Transverse colon (tissue), 4 donors: Measurements from ENCODE around the gene DLGAP1. TPM values are rescaled to one million over a fixed set of nuclear protein-coding genes. Genes with fewer than 3 reads are reported as not detected.

Source experiments
- DNase-seq: peaks from one replicate; pipeline ENCODE4 v3.0.0-alpha.2; 2019
- H3K27ac ChIP-seq, 4 donors: fragments of 200-600 bp; sonication (generic); 2 replicates each; pipeline ENCODE4 v1.5.1; 2016 to 2018; ENCODE audit warnings: inconsistent platforms in 4 of 4
- H3K27me3 ChIP-seq: fragments of 200-600 bp; sonication (generic); 2 replicates; pipeline ENCODE4 v1.5.1; 2017; ENCODE audit warnings: inconsistent platforms
- H3K36me3 ChIP-seq, 4 donors: fragments of 200-600 bp; sonication (generic); 2 replicates each; pipeline ENCODE4 v1.5.1; 2017 to 2019; ENCODE audit warnings: inconsistent platforms in 4 of 4
- H3K4me1 ChIP-seq, 4 donors: fragments of 200-600 bp; sonication (generic); 2 replicates each; pipeline ENCODE4 v1.5.1; 2017 to 2020; ENCODE audit warnings: inconsistent platforms in 4 of 4
- H3K4me3 ChIP-seq, 4 donors: fragments of 200-600 bp; sonication (generic); 1 replicate in 1 of 4; 2 replicates in 3 of 4; pipeline versions ENCODE4 v1.5.1 to v1.6.1; 2017 to 2019; ENCODE audit warnings: inconsistent platforms in 4 of 4
- H3K9me3 ChIP-seq, 2 donors: fragments of 200-600 bp; sonication (generic); 2 replicates each; pipeline ENCODE4 v1.5.1; 2017 to 2019; ENCODE audit warnings: inconsistent platforms in 2 of 2
- EP300 ChIP-seq: sonication (generic); formaldehyde crosslinking; IDR thresholded peaks from one replicate; pipeline ENCODE4 v1.6.1; 2017; ENCODE audit warnings: antibody characterized with exemption, low read depth
- POLR2A ChIP-seq: fragments of 450-650 bp; IDR thresholded peaks from one replicate; pipeline ENCODE4 v1.6.1; 2016; ENCODE audit warnings: antibody characterized with exemption, mild to moderate bottlenecking, moderate library complexity
- POLR2AphosphoS5 ChIP-seq, 3 donors: sonication (generic); formaldehyde crosslinking; IDR thresholded peaks; one replicate each; pipeline ENCODE4 v1.6.1; 2016; ENCODE audit warnings: antibody characterized with exemption in 3 of 3
- WGBS, 2 donors: methylation state at CpG; one replicate each; pipeline ENCODE4 v1.1.5; 2018; ENCODE audit warnings: low coverage in 1 of 2; 5-methylcytosine and 5-hydroxymethylcytosine counted together
- in situ Hi-C, 4 donors: fragments of 200-750 bp; cut with MboI; loops; one replicate each; pipeline versions ENCODE4 v1.15.0 to v1.15.1; 2017; ENCODE audit warnings: low sequenced_read_pairs in 3 of 4, low pct_ligation_motif_present in 1 of 4, low pct_unique_long_range_greater_than_20kb in 1 of 4
- intact Hi-C: fragments of 100-400 bp; cut with DNase I; formaldehyde crosslinking; loops from one replicate; pipeline ENCODE4 v1.15.1; 2023; ENCODE audit warnings: low total_unique reads
- total RNA-seq, 4 donors: library from RNA; depleted of rRNA; stranded (reverse); fragments of >200 nt; gene quantifications; one replicate each; pipeline ENCODE4 v1.1.0, GENCODE V29; 2016
- TF ChIP-seq, protein P1 (sequence below), 5 experiments: fragments of 200-600 bp in 3 of 5; fragments of 450-650 bp in 2 of 5; sonication (generic) in 3 of 5; IDR thresholded peaks; 1 replicate in 2 of 5; 2 replicates in 3 of 5; pipeline ENCODE4 v1.5.1; 2016 to 2017; ENCODE audit warnings: antibody characterized with exemption in 5 of 5, inconsistent platforms in 3 of 5, mild to moderate bottlenecking in 2 of 5, moderate library complexity in 1 of 5

DLGAP1 gene
- total RNA-seq, 4 donors from 2014 or later = 2.7 to 7.2 (median 3.3) TPM

DNA sequence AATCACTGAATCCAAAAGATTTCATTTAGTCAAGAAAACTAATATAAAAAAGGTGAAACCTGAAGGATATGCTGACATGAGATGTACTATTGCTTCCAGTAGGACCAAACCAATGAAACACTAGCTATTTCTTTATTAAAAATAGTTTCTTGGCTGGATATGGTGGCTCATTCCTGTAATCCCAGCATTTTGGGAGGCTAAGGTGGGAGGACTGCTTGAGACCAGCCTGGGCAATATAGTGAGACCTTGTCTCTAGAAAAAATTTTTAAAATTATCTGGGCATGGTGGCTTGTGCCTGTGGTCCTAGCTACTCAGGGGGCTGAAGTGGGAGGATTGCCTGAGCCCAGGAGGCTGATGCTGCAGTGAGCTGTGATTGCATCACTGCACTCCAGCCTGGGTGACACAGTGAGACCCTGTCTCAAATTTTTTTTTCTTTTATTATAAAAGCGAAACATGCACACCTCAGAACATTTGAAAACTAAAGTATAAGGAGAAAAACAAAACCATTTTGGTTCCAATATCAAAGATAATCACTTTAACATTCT is 738.9 kb downstream of the DLGAP1 start:
- WGBS, 2 donors = 83 to 100% methylated on average over 1 of the region's 1 CpG
- in situ Hi-C loops = no loop called here

DNA sequence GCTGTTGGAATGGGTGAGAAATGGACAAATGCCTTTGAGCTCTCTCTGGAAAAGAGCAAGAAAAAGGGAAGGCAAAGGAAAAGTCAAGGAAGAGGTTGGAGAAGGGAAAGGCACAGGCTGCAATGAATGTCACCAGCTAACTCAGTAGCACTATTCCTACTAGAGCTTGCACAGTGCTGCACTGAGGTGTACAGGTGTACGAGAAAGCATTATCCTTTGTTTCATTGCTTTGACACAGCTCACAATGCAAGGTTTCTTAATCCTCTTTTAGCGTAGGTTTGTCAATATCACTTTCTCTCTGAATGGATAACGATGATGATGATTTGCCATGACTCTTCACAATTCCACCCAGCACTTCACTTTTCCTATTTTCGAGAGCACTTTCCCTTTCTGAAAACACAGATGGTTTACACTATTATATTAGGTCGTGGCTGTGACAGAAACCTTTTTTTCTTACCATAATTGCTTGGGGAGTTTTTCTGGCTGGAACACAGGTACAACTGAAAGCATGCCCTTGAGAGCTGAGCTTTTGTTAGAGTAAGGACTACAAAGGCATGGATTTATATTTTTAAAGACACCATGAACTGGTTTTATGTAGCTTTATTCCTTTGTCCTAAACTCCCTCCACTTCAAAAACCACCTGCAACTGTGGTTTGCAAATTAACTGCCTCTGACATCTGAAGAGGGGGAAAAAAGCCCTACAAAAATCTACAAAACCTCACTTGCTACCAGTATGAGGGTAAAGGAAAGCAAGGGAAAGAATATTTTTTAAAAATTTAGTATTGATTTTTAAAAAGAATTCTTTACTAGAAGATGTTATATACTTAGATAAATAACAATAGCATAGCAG is 739.7 kb downstream of the DLGAP1 start:
- intact Hi-C loops = no loop called here
- H3K4me3 ChIP-seq = no peak overlapping the region
- no peaks in the 10 kb centered on the region for H3K27me3 ChIP-seq
- peaks cover 4 to 21% (median 7%) of the 10 kb centered on the region in 4 donors for H3K4me1 ChIP-seq
- DNase-seq = no peak
- in situ Hi-C loops = no loop called here
- TF ChIP-seq, protein P1, sequence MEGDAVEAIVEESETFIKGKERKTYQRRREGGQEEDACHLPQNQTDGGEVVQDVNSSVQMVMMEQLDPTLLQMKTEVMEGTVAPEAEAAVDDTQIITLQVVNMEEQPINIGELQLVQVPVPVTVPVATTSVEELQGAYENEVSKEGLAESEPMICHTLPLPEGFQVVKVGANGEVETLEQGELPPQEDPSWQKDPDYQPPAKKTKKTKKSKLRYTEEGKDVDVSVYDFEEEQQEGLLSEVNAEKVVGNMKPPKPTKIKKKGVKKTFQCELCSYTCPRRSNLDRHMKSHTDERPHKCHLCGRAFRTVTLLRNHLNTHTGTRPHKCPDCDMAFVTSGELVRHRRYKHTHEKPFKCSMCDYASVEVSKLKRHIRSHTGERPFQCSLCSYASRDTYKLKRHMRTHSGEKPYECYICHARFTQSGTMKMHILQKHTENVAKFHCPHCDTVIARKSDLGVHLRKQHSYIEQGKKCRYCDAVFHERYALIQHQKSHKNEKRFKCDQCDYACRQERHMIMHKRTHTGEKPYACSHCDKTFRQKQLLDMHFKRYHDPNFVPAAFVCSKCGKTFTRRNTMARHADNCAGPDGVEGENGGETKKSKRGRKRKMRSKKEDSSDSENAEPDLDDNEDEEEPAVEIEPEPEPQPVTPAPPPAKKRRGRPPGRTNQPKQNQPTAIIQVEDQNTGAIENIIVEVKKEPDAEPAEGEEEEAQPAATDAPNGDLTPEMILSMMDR (IDR thresholded peaks at IDR 0.05) = no peak
- TF ChIP-seq POLR2A (no peak), EP300 (no peak), POLR2AphosphoS5 (IDR thresholded peaks at IDR 0.05) (no peak)
- no peaks in the 10 kb centered on the region for H3K36me3 ChIP-seq
- no peaks in the 10 kb centered on the region for H3K9me3 ChIP-seq
- no peak overlapping the region for H3K27ac ChIP-seq
- WGBS, 2 donors = 42 to 43% methylated on average over 5 of the region's 5 CpGs

More for the DNA sequence above, 738.9 kb downstream of the DLGAP1 start:
- peaks cover 3 to 23% (median 5%) of the 10 kb centered on the region in 4 donors for H3K4me1 ChIP-seq
- no peaks in the 10 kb centered on the region for H3K36me3 ChIP-seq
- no peak overlapping the region for H3K27ac ChIP-seq
- TF ChIP-seq POLR2A (no peak), POLR2AphosphoS5 (IDR thresholded peaks at IDR 0.05) (no peak), EP300 (no peak)
- TF ChIP-seq, protein P1 (IDR thresholded peaks at IDR 0.05) = no peak
- DNase-seq = no peak
- H3K4me3 ChIP-seq = no peak overlapping the region
- intact Hi-C loops = no loop called here
- H3K9me3 ChIP-seq = no peaks in the 10 kb centered on the region
- H3K27me3 ChIP-seq = no peaks in the 10 kb centered on the region

DNA sequence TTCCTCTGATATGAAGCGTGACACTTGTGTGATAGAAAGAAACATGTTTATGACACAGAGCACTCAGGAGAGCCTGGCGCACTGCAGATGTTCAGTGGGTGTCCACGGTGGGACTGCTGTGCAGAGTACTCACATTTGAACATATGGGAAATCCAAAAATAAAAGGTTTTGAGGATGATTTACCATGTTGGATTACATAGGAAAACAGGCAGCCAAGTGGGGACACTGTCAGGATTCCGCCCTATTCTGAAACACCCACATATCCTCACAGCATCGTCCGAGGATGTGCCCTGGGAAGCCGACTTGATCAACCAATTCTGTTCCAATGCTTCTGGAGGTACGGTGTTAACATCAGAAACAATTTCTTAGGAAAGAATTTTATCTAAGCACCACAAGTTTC is 741.4 kb downstream of the DLGAP1 start:
- H3K27ac ChIP-seq = no peak overlapping the region
- no peak for DNase-seq
- H3K9me3 ChIP-seq = no peaks in the 10 kb centered on the region
- H3K4me3 ChIP-seq = no peak overlapping the region
- no peaks in the 10 kb centered on the region for H3K27me3 ChIP-seq
- TF ChIP-seq EP300 (no peak), POLR2AphosphoS5 (IDR thresholded peaks at IDR 0.05) (no peak), POLR2A (no peak)
- TF ChIP-seq, protein P1 (IDR thresholded peaks at IDR 0.05) = no peak
- no peaks in the 10 kb centered on the region for H3K36me3 ChIP-seq
- WGBS, 2 donors = 89 to 92% methylated on average over 8 of the region's 8 CpGs
- in situ Hi-C loops (no loop called here), intact Hi-C loops (no loop called here)
- peaks cover 4 to 35% (median 10%) of the 10 kb centered on the region in 4 donors for H3K4me1 ChIP-seq

DNA sequence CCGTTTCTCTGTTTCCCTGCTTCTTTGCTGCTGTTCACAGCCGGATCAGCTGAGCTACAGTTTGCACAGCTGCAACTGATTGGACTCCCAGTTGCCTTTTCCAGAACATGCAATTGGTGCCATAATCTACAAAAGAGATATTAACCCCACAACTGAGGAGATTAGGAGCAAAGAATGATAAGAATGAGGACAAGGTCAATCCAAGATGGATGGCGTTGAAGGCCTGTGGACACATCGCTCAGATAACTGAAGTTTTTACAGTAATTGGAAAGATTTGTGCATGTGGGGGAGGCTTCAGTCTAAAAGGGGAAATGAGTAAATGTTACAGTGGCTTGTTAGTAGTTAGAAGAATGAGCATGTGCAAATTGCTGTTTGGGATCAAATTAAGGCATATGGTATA is 741.9 kb downstream of the DLGAP1 start:
- in situ Hi-C loops = no loop called here
- intact Hi-C loops = no loop called here
- no peak overlapping the region for H3K27ac ChIP-seq

More for the DNA sequence above, 741.9 kb downstream of the DLGAP1 start:
- Histone ChIP-seq H3K36me3 (no peaks in the 10 kb centered on the region), H3K9me3 (no peaks in the 10 kb centered on the region), H3K4me3 (no peak overlapping the region), H3K4me1 (peaks cover 4 to 35% (median 10%) of the 10 kb centered on the region in 4 donors), H3K27me3 (no peaks in the 10 kb centered on the region)
- TF ChIP-seq EP300 (no peak), POLR2AphosphoS5 (IDR thresholded peaks at IDR 0.05) (no peak), POLR2A (no peak)
- TF ChIP-seq, protein P1 (IDR thresholded peaks at IDR 0.05) = no peak
- DNase-seq = no peak
- WGBS, 2 donors = 64 to 70% methylated on average over 3 to 4 of the region's 4 CpGs
